GF-D8 (cell line): Measurements from ENCODE around the gene IPP.
"Not testable (repeated sequence)": the region's sequence is repeated elsewhere in the genome, so short reads cannot be mapped to it uniquely, and the experiment has no call there.

ENCODE experiments used
- DNase-seq: peaks from one replicate; lab custom pipeline; 2025; lab: John Stamatoyannopoulos, UW

Gene IPP

GRCh38 chr1:45684402-45684801 is 66.1 kb downstream of the IPP start:
- no peak for DNase-seq

- DNase-seq, result no peak
Measured at GRCh38 chr1:45682942-45683341, 67.5 kb downstream of the IPP start.

- DNase-seq, result no peak
Measured at GRCh38 chr1:45679123-45679522, 71.3 kb downstream of the IPP start.

GRCh38 chr1:45678489-45678888 is 72.0 kb downstream of the IPP start:
- no peak for DNase-seq

- no peak for DNase-seq
Measured at GRCh38 chr1:45677751-45678245, 72.7 kb downstream of the IPP start.

- not testable (repeated sequence) for DNase-seq
Measured at GRCh38 chr1:45676553-45676952, 73.9 kb downstream of the IPP start.

- no peak for DNase-seq
Measured at GRCh38 chr1:45674478-45674877, 76.0 kb downstream of the IPP start.

- DNase-seq, result no peak
Measured at GRCh38 chr1:45673956-45674355, 76.5 kb downstream of the IPP start.

GRCh38 chr1:45669859-45670655 is 80.4 kb downstream of the IPP start:
- no peak for DNase-seq

- DNase-seq, result no peak
Measured at GRCh38 chr1:45669379-45669778, 81.1 kb downstream of the IPP start.

- no peak for DNase-seq
Measured at GRCh38 chr1:45668526-45668925, 81.9 kb downstream of the IPP start.

- no peak for DNase-seq
Measured at GRCh38 chr1:45667321-45668111, 82.9 kb downstream of the IPP start.

GRCh38 chr1:45666836-45667235 is 83.6 kb downstream of the IPP start:
- no peak for DNase-seq

- DNase-seq, result no peak
Measured at GRCh38 chr1:45660336-45660735, 90.1 kb downstream of the IPP start.

- DNase-seq, result no peak
Measured at GRCh38 chr1:45659222-45659621, 91.2 kb downstream of the IPP start.

- no peak for DNase-seq
Measured at GRCh38 chr1:45658171-45658570, 92.3 kb downstream of the IPP start.

GRCh38 chr1:45656573-45657226 is 93.8 kb downstream of the IPP start:
- DNase-seq, result no peak

GRCh38 chr1:45654540-45655280 is 95.7 kb downstream of the IPP start:
- no peak for DNase-seq
